ENCODE measurements around the gene PBX4. TPM values are rescaled to one million over a fixed set of nuclear protein-coding genes. Genes with fewer than 3 reads are reported as not detected.

The PBX4 gene
- total RNA-seq, 4 donors from 2014 or later, result 0.42 to 4.5 (median 0.68) TPM

- H3K4me3 ChIP-seq, result no peak overlapping the region
- no peaks in the 10 kb centered on the region for H3K36me3 ChIP-seq
- peaks cover 3% of the 10 kb centered on the region for H3K27me3 ChIP-seq
- no peaks in the 10 kb centered on the region for H3K9me3 ChIP-seq
- no peak overlapping the region for H3K27ac ChIP-seq
- ATAC-seq, result no peak
- no peak for TF ChIP-seq POLR2A (IDR thresholded peaks at IDR 0.05)
- TF ChIP-seq, protein P1, sequence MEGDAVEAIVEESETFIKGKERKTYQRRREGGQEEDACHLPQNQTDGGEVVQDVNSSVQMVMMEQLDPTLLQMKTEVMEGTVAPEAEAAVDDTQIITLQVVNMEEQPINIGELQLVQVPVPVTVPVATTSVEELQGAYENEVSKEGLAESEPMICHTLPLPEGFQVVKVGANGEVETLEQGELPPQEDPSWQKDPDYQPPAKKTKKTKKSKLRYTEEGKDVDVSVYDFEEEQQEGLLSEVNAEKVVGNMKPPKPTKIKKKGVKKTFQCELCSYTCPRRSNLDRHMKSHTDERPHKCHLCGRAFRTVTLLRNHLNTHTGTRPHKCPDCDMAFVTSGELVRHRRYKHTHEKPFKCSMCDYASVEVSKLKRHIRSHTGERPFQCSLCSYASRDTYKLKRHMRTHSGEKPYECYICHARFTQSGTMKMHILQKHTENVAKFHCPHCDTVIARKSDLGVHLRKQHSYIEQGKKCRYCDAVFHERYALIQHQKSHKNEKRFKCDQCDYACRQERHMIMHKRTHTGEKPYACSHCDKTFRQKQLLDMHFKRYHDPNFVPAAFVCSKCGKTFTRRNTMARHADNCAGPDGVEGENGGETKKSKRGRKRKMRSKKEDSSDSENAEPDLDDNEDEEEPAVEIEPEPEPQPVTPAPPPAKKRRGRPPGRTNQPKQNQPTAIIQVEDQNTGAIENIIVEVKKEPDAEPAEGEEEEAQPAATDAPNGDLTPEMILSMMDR (IDR thresholded peaks at IDR 0.05), result no peak
- no peak for TF ChIP-seq POLR2AphosphoS5 (IDR thresholded peaks at IDR 0.05)
- no peak for TF ChIP-seq EP300 (IDR thresholded peaks at IDR 0.05)
- 100% methylated on average over 1 of the region's 13 CpGs; no CpG with 5 or more reads in 1 of the 2 donors for WGBS, 2 donors (ENCODE audit: low coverage in 1 of 2)
- H3K4me1 ChIP-seq, result no peaks in the 10 kb centered on the region
Observed at GRCh38 chr19:19581391-19581790, 37.1 kb downstream of the PBX4 start.

GRCh38 chr19:19580418-19580817 is 38.1 kb downstream of the PBX4 start:
- no peaks in the 10 kb centered on the region for H3K9me3 ChIP-seq
- TF ChIP-seq EP300 (IDR thresholded peaks at IDR 0.05), result no peak
- TF ChIP-seq, protein P1 (IDR thresholded peaks at IDR 0.05), result no peak
- no peak for TF ChIP-seq POLR2A (IDR thresholded peaks at IDR 0.05)
- no peak for TF ChIP-seq POLR2AphosphoS5 (IDR thresholded peaks at IDR 0.05)
- H3K27me3 ChIP-seq, result peaks cover 3% of the 10 kb centered on the region
- H3K4me3 ChIP-seq, result no peak overlapping the region
- no peaks in the 10 kb centered on the region for H3K4me1 ChIP-seq
- H3K36me3 ChIP-seq, result no peaks in the 10 kb centered on the region
- 100% methylated on average over 1 of the region's 4 CpGs for WGBS, 2 donors (ENCODE audit: low coverage in 1 of 2)
- H3K27ac ChIP-seq, result no peak overlapping the region
- ATAC-seq, result no peak

DNA sequence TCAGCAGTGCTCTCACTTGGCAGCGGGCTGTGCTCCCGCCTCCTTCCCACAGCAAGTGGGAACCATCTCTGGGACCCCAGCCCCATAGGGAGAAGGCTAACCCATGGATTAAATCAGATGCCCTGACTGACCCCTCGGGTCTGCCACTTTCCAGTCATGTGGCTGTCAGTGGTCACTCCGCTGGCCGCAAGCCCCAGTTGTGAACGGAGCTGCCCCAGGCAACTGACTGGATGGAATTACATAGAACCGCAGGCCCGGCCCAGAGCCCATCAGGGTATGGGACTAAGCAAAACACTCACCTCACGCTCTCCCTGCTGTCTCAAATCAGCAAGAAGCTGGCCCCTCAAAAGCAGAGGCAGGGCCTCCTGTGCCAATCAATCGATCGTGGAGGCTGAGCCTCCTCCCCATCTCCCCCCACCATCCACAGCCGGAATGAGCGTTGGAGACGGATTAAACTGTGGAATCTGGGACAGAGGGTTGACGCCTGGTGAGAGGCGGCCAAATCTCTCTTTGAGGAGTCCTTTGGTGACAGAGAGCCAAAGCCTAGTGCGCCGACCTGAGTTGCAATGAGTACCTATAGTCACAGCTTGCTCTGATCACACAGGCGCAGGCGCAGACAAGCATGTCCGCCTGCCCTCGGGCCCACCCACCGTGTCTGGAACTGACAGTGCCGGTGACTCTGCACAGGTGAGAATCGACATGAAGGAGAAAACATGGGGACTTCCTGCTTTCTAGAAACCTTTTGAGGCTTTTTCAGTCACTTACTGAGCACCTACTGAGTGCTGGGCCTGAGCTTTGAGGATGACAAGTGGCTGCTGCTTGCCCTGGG is 38.7 kb downstream of the PBX4 start:
- TF ChIP-seq, protein P1 (IDR thresholded peaks at IDR 0.05), result no peak
- no peak for TF ChIP-seq POLR2AphosphoS5 (IDR thresholded peaks at IDR 0.05)
- TF ChIP-seq EP300 (IDR thresholded peaks at IDR 0.05), result no peak
- TF ChIP-seq POLR2A (IDR thresholded peaks at IDR 0.05), result no peak
- H3K27me3 ChIP-seq, result peaks cover 3% of the 10 kb centered on the region
- H3K4me1 ChIP-seq, result no peaks in the 10 kb centered on the region
- H3K9me3 ChIP-seq, result no peaks in the 10 kb centered on the region
- H3K36me3 ChIP-seq, result no peaks in the 10 kb centered on the region
- H3K27ac ChIP-seq, result no peak overlapping the region
- 90% methylated on average over 2 of the region's 25 CpGs; no CpG with 5 or more reads in 1 of the 2 donors for WGBS, 2 donors (ENCODE audit: low coverage in 1 of 2)
- ATAC-seq, result no peak
- H3K4me3 ChIP-seq, result no peak overlapping the region

DNA sequence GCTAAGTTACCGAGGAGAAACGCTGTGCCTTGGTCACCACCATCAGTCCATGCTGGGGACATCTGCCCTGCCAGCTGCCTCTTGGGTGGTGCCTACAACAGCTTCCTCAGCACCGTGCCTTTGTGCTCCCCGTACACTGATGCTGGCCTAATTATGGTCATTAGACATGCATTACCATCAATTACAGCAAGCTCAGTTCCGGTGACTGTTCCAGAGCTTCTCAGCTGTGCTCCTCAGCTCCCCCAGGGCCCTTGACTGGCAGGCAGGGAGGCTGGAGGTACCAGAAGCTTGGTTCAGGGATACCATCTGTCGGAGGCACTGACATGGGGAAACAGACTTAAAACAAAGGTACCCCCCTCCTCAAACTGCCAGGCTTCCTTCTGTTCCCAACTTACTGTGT is 40.2 kb downstream of the PBX4 start:
- WGBS, 2 donors (ENCODE audit: low coverage in 1 of 2), result 78 to 84% methylated on average over 4 of the region's 6 CpGs
- no peak for ATAC-seq

More for the DNA sequence above, 40.2 kb downstream of the PBX4 start:
- no peaks in the 10 kb centered on the region for H3K4me1 ChIP-seq
- peaks cover 3% of the 10 kb centered on the region for H3K27me3 ChIP-seq
- H3K27ac ChIP-seq, result no peak overlapping the region
- H3K9me3 ChIP-seq, result no peaks in the 10 kb centered on the region
- no peak for TF ChIP-seq POLR2AphosphoS5 (IDR thresholded peaks at IDR 0.05)
- TF ChIP-seq, protein P1 (IDR thresholded peaks at IDR 0.05), result no peak
- no peak for TF ChIP-seq EP300 (IDR thresholded peaks at IDR 0.05)
- TF ChIP-seq POLR2A (IDR thresholded peaks at IDR 0.05), result no peak
- H3K4me3 ChIP-seq, result no peak overlapping the region
- no peaks in the 10 kb centered on the region for H3K36me3 ChIP-seq

Measured in gastroesophageal sphincter (tissue), 4 donors.